NCI-H748 treated with DMSO at 0.1 percent for 48 hours (cell line): ENCODE data around the gene BRSK1.
A peak's percentile ranks its signal among the peaks of the same experiment; 100 is the strongest.

Experiments used
- DNase-seq: peaks from one replicate; lab custom pipeline; 2025; lab: John Stamatoyannopoulos, UW

Gene BRSK1

GRCh38 chr19:55253842-55254624 lies 29.8 kb upstream of the BRSK1 start:
- peak; percentile 53 for DNase-seq

- no peak for DNase-seq
These were observed 29.2 kb upstream of the BRSK1 start for GRCh38 chr19:55254625-55254977.

GRCh38 chr19:55255618-55256423 lies 28.0 kb upstream of the BRSK1 start:
- DNase-seq = no peak

- no peak for DNase-seq
These were observed 27.0 kb upstream of the BRSK1 start for GRCh38 chr19:55256562-55257460.

GRCh38 chr19:55257461-55258420 lies 26.1 kb upstream of the BRSK1 start:
- no peak for DNase-seq

- no peak for DNase-seq
These were observed 25.3 kb upstream of the BRSK1 start for GRCh38 chr19:55258476-55258827.

GRCh38 chr19:55258828-55259539 lies 24.8 kb upstream of the BRSK1 start, which contains the start of gene PPP6R1:
Gene PPP6R1, minus strand, starts transcription at chr19:55259017. Its CDS starts 11,914 bp downstream, at chr19:55247103.
- DNase-seq = peak; percentile 95

- DNase-seq = no peak
These were observed 24.1 kb upstream of the BRSK1 start for GRCh38 chr19:55259540-55260210.

GRCh38 chr19:55261671-55262126 lies 22.1 kb upstream of the BRSK1 start:
- peak; percentile 55 for DNase-seq

GRCh38 chr19:55262359-55262758 lies 21.4 kb upstream of the BRSK1 start:
- DNase-seq = no peak

- DNase-seq = no peak
These were observed 19.3 kb upstream of the BRSK1 start for GRCh38 chr19:55264531-55264930.

- DNase-seq = no peak
These were observed 18.6 kb upstream of the BRSK1 start for GRCh38 chr19:55265173-55265572.

- no peak for DNase-seq
These were observed 17.9 kb upstream of the BRSK1 start for GRCh38 chr19:55265723-55266386.

GRCh38 chr19:55266404-55266803 lies 17.4 kb upstream of the BRSK1 start:
- DNase-seq = no peak

- no peak for DNase-seq
These were observed 17.0 kb upstream of the BRSK1 start for GRCh38 chr19:55266840-55267239.

GRCh38 chr19:55269299-55269698 lies 14.5 kb upstream of the BRSK1 start:
- DNase-seq = no peak

GRCh38 chr19:55270172-55270942 lies 13.4 kb upstream of the BRSK1 start:
- DNase-seq = no peak

GRCh38 chr19:55272142-55272541 lies 11.7 kb upstream of the BRSK1 start:
- DNase-seq = no peak
